BLaER1 (cell line): ENCODE data around the gene CDH13.

Experiments used
- H3K27ac ChIP-seq: shearing (Covaris generic); formaldehyde crosslinking; 2 replicates; pipeline ENCODE4 v1.8.1; 2022
- H3K27me3 ChIP-seq: shearing (Covaris generic); formaldehyde crosslinking; 2 replicates; pipeline ENCODE4 v1.8.1; 2022
- H3K36me3 ChIP-seq: shearing (Covaris generic); formaldehyde crosslinking; 2 replicates; pipeline ENCODE4 v1.8.1; 2022
- H3K4me1 ChIP-seq: shearing (Covaris generic); formaldehyde crosslinking; 2 replicates; pipeline ENCODE4 v1.8.1; 2022
- H3K4me2 ChIP-seq: shearing (Covaris generic); formaldehyde crosslinking; 2 replicates; pipeline ENCODE4 v1.8.1; 2022
- H3K4me3 ChIP-seq: shearing (Covaris generic); formaldehyde crosslinking; 2 replicates; pipeline ENCODE4 v1.8.1; 2022
- H3K9ac ChIP-seq: shearing (Covaris generic); formaldehyde crosslinking; 2 replicates; pipeline ENCODE4 v1.8.1; 2022
- H3K9me3 ChIP-seq: shearing (Covaris generic); formaldehyde crosslinking; 2 replicates; pipeline ENCODE4 v1.8.1; 2022
- H4K20me1 ChIP-seq: shearing (Covaris generic); formaldehyde crosslinking; 2 replicates; pipeline ENCODE4 v1.8.1; 2022
- Cebpa-rat ChIP-seq: shearing (Covaris generic); IDR thresholded peaks from 2 replicates; pipeline ENCODE4 v1.8.1; 2022

CDH13 gene

GRCh38 chr16:83392743-83393142 lies 766.0 kb downstream of the CDH13 start:
- no peak overlapping the region for H3K4me3 ChIP-seq
- H3K27me3 ChIP-seq, result no peaks in the 10 kb centered on the region
- H3K9ac ChIP-seq, result no peak overlapping the region
- H3K9me3 ChIP-seq, result no peaks in the 10 kb centered on the region
- H4K20me1 ChIP-seq, result no peaks in the 10 kb centered on the region
- TF ChIP-seq Cebpa-rat, result no peak
- H3K36me3 ChIP-seq, result no peaks in the 10 kb centered on the region
- H3K4me2 ChIP-seq, result no peak overlapping the region
- no peaks in the 10 kb centered on the region for H3K4me1 ChIP-seq
- no peak overlapping the region for H3K27ac ChIP-seq

GRCh38 chr16:83393196-83393981 lies 766.6 kb downstream of the CDH13 start:
- Histone ChIP-seq H3K4me2 (no peak overlapping the region), H3K4me1 (no peaks in the 10 kb centered on the region), H3K27me3 (no peaks in the 10 kb centered on the region), H3K27ac (no peak overlapping the region), H3K36me3 (no peaks in the 10 kb centered on the region), H3K4me3 (no peak overlapping the region), H3K9ac (no peak overlapping the region), H3K9me3 (no peaks in the 10 kb centered on the region), H4K20me1 (no peaks in the 10 kb centered on the region)
- TF ChIP-seq Cebpa-rat, result no peak

GRCh38 chr16:83397601-83398291 lies 771.0 kb downstream of the CDH13 start:
- no peak for TF ChIP-seq Cebpa-rat
- no peak overlapping the region for H3K27ac ChIP-seq
- H3K4me1 ChIP-seq, result no peaks in the 10 kb centered on the region
- H3K36me3 ChIP-seq, result no peaks in the 10 kb centered on the region
- no peak overlapping the region for H3K4me2 ChIP-seq
- no peak overlapping the region for H3K9ac ChIP-seq
- no peaks in the 10 kb centered on the region for H4K20me1 ChIP-seq
- no peaks in the 10 kb centered on the region for H3K9me3 ChIP-seq
- H3K4me3 ChIP-seq, result no peak overlapping the region
- no peaks in the 10 kb centered on the region for H3K27me3 ChIP-seq

GRCh38 chr16:83400234-83400633 lies 773.5 kb downstream of the CDH13 start:
- Histone ChIP-seq H3K27ac (no peak overlapping the region), H3K4me2 (no peak overlapping the region), H3K9ac (no peak overlapping the region), H3K4me3 (no peak overlapping the region), H4K20me1 (no peaks in the 10 kb centered on the region), H3K36me3 (no peaks in the 10 kb centered on the region), H3K27me3 (no peaks in the 10 kb centered on the region), H3K4me1 (no peaks in the 10 kb centered on the region), H3K9me3 (no peaks in the 10 kb centered on the region)
- no peak for TF ChIP-seq Cebpa-rat

- Histone ChIP-seq H3K36me3 (no peaks in the 10 kb centered on the region), H3K4me1 (no peaks in the 10 kb centered on the region), H3K9ac (no peak overlapping the region), H3K4me2 (no peak overlapping the region), H4K20me1 (no peaks in the 10 kb centered on the region), H3K27me3 (no peaks in the 10 kb centered on the region), H3K4me3 (no peak overlapping the region), H3K27ac (no peak overlapping the region), H3K9me3 (no peaks in the 10 kb centered on the region)
- no peak for TF ChIP-seq Cebpa-rat
Measured at GRCh38 chr16:83402160-83402814, 775.5 kb downstream of the CDH13 start.

- H3K4me1 ChIP-seq, result no peaks in the 10 kb centered on the region
- H3K27me3 ChIP-seq, result no peaks in the 10 kb centered on the region
- no peak overlapping the region for H3K4me3 ChIP-seq
- H3K9me3 ChIP-seq, result no peaks in the 10 kb centered on the region
- H3K27ac ChIP-seq, result no peak overlapping the region
- H4K20me1 ChIP-seq, result no peaks in the 10 kb centered on the region
- TF ChIP-seq Cebpa-rat, result no peak
- H3K36me3 ChIP-seq, result no peaks in the 10 kb centered on the region
- no peak overlapping the region for H3K4me2 ChIP-seq
- no peak overlapping the region for H3K9ac ChIP-seq
Measured at GRCh38 chr16:83402967-83403366, 776.2 kb downstream of the CDH13 start.

- no peak overlapping the region for H3K4me2 ChIP-seq
- H3K27ac ChIP-seq, result no peak overlapping the region
- H3K36me3 ChIP-seq, result no peaks in the 10 kb centered on the region
- H3K4me1 ChIP-seq, result peaks cover 6% of the 10 kb centered on the region
- no peak overlapping the region for H3K9ac ChIP-seq
- no peaks in the 10 kb centered on the region for H3K27me3 ChIP-seq
- no peaks in the 10 kb centered on the region for H4K20me1 ChIP-seq
- TF ChIP-seq Cebpa-rat, result no peak
- H3K4me3 ChIP-seq, result no peak overlapping the region
- H3K9me3 ChIP-seq, result no peaks in the 10 kb centered on the region
Measured at GRCh38 chr16:83403761-83404160, 777.0 kb downstream of the CDH13 start.

- H3K27me3 ChIP-seq, result no peaks in the 10 kb centered on the region
- no peaks in the 10 kb centered on the region for H3K36me3 ChIP-seq
- H3K9ac ChIP-seq, result no peak overlapping the region
- no peak overlapping the region for H3K4me2 ChIP-seq
- H3K4me3 ChIP-seq, result no peak overlapping the region
- H3K9me3 ChIP-seq, result no peaks in the 10 kb centered on the region
- TF ChIP-seq Cebpa-rat, result no peak
- no peaks in the 10 kb centered on the region for H4K20me1 ChIP-seq
- no peak overlapping the region for H3K27ac ChIP-seq
- peaks cover 11% of the 10 kb centered on the region for H3K4me1 ChIP-seq
Measured at GRCh38 chr16:83404261-83404660, 777.5 kb downstream of the CDH13 start.

GRCh38 chr16:83407928-83408327 lies 781.2 kb downstream of the CDH13 start:
- Histone ChIP-seq H3K36me3 (no peaks in the 10 kb centered on the region), H3K4me1 (peaks cover 21% of the 10 kb centered on the region), H3K9ac (no peak overlapping the region), H3K9me3 (no peaks in the 10 kb centered on the region), H3K4me2 (no peak overlapping the region), H3K27me3 (no peaks in the 10 kb centered on the region), H4K20me1 (no peaks in the 10 kb centered on the region), H3K4me3 (no peak overlapping the region), H3K27ac (no peak overlapping the region)
- no peak for TF ChIP-seq Cebpa-rat

- no peak overlapping the region for H3K27ac ChIP-seq
- H3K4me3 ChIP-seq, result no peak overlapping the region
- no peaks in the 10 kb centered on the region for H4K20me1 ChIP-seq
- TF ChIP-seq Cebpa-rat, result no peak
- no peaks in the 10 kb centered on the region for H3K27me3 ChIP-seq
- peak overlapping the region; percentile 53 for H3K4me2 ChIP-seq
- no peaks in the 10 kb centered on the region for H3K9me3 ChIP-seq
- H3K36me3 ChIP-seq, result no peaks in the 10 kb centered on the region
- H3K4me1 ChIP-seq, result peaks cover 21% of the 10 kb centered on the region
- no peak overlapping the region for H3K9ac ChIP-seq
Measured at GRCh38 chr16:83409347-83409746, 782.6 kb downstream of the CDH13 start.
